ENCODE measurements around the gene MYPOP. TPM values are rescaled to one million over a fixed set of nuclear protein-coding genes. Genes with fewer than 3 reads are reported as not detected.
A peak's percentile ranks its signal among the peaks of the same experiment; 100 is the strongest.

MYPOP gene
- total and polyA plus RNA-seq, 2 donors from 2014 or later, result 6.7 to 11.7 TPM

DNA sequence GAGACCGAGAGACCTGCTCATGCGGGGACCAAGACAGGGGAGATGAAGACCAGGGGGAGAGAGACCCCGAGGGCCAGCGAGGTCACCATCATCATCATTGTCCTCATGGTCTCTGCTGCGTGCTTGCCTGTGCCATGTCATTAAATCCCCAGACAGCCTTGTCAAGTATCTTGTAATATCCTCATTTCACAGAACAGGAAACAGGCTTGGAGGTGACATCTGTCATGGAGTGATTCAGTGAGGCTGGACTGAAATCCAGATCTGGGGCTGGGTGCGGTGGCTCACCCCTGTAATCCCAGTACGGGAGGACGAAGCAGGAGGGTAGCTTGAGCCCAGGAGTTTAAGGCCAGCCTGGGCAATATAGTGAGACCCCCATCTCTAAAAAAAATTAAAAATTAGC is 18.0 kb upstream of the MYPOP start:
- no peak overlapping the region for H3K4me3 ChIP-seq (ENCODE audit: low read length in 3 of 3)
- no peaks in the 10 kb centered on the region for H3K4me1 ChIP-seq (ENCODE audit: control insufficient read depth in 2 of 3, insufficient read depth in 2 of 3, low read depth in 1 of 3, low read length in 3 of 3)
- DNase-seq (peak in 1 of 5 donors; percentile 24), FAIRE-seq (no peak)
- no peaks in the 10 kb centered on the region for H3K36me3 ChIP-seq (ENCODE audit: control insufficient read depth in 2 of 3, insufficient read depth in 3 of 3, low read length in 3 of 3)
- H3K9me3 ChIP-seq (ENCODE audit: control insufficient read depth in 2 of 3, insufficient read depth in 1 of 3, low read length in 3 of 3), result no peaks in the 10 kb centered on the region
- TF ChIP-seq, protein P1, sequence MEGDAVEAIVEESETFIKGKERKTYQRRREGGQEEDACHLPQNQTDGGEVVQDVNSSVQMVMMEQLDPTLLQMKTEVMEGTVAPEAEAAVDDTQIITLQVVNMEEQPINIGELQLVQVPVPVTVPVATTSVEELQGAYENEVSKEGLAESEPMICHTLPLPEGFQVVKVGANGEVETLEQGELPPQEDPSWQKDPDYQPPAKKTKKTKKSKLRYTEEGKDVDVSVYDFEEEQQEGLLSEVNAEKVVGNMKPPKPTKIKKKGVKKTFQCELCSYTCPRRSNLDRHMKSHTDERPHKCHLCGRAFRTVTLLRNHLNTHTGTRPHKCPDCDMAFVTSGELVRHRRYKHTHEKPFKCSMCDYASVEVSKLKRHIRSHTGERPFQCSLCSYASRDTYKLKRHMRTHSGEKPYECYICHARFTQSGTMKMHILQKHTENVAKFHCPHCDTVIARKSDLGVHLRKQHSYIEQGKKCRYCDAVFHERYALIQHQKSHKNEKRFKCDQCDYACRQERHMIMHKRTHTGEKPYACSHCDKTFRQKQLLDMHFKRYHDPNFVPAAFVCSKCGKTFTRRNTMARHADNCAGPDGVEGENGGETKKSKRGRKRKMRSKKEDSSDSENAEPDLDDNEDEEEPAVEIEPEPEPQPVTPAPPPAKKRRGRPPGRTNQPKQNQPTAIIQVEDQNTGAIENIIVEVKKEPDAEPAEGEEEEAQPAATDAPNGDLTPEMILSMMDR (IDR thresholded peaks at IDR 0.05; ENCODE audit: borderline replicate concordance, extremely low read depth, insufficient read depth), result no peak
- intact Hi-C loops (cut with DNase I), result no loop called here
- no peak overlapping the region for H3K9ac ChIP-seq (ENCODE audit: low read length in 3 of 3)
- no peaks in the 10 kb centered on the region for H3K27me3 ChIP-seq (ENCODE audit: control insufficient read depth, insufficient read depth, low read length)
- no peak overlapping the region for H3K27ac ChIP-seq (ENCODE audit: low read depth in 2 of 2, low read length in 2 of 2)

- no peaks in the 10 kb centered on the region for H3K4me1 ChIP-seq (ENCODE audit: control insufficient read depth in 2 of 3, insufficient read depth in 2 of 3, low read depth in 1 of 3, low read length in 3 of 3)
- DNase-seq (no peak), FAIRE-seq (no peak)
- no peak overlapping the region for H3K4me3 ChIP-seq (ENCODE audit: low read length in 3 of 3)
- intact Hi-C loops (cut with DNase I), result no loop called here
- TF ChIP-seq, protein P1 (IDR thresholded peaks at IDR 0.05; ENCODE audit: borderline replicate concordance, extremely low read depth, insufficient read depth), result no peak
- H3K27me3 ChIP-seq (ENCODE audit: control insufficient read depth, insufficient read depth, low read length), result no peaks in the 10 kb centered on the region
- no peaks in the 10 kb centered on the region for H3K9me3 ChIP-seq (ENCODE audit: control insufficient read depth in 2 of 3, insufficient read depth in 1 of 3, low read length in 3 of 3)
- H3K9ac ChIP-seq (ENCODE audit: low read length in 3 of 3), result no peak overlapping the region
- no peak overlapping the region for H3K27ac ChIP-seq (ENCODE audit: low read depth in 2 of 2, low read length in 2 of 2)
- H3K36me3 ChIP-seq (ENCODE audit: control insufficient read depth in 2 of 3, insufficient read depth in 3 of 3, low read length in 3 of 3), result no peaks in the 10 kb centered on the region
These were observed 17.3 kb upstream of the MYPOP start for GRCh38 chr19:45919678-45920077.

DNA sequence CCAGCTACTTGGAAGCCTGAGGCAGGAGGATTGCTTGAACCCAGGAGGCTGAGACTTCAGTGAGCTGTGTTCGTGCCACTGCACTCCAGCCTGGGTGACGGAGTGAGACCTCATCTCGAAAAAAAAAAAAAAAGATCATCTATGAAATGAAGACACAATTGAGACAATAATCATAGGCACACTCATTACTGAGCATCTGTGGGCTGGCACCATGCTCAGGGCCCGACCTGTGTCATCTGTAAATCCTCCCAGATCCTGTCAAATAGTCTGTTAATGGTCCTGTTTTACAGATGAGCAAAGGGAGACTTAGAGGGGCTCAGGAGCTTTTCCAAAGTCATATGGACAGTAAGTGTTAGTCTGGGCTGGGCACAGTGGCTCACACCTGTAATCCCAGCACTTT is 16.3 kb upstream of the MYPOP start:
- FAIRE-seq, result no peak
- H3K4me1 ChIP-seq (ENCODE audit: control insufficient read depth in 2 of 3, insufficient read depth in 2 of 3, low read depth in 1 of 3, low read length in 3 of 3), result no peaks in the 10 kb centered on the region
- no peak overlapping the region for H3K27ac ChIP-seq (ENCODE audit: low read depth in 2 of 2, low read length in 2 of 2)
- no peak overlapping the region for H3K4me3 ChIP-seq (ENCODE audit: low read length in 3 of 3)
- intact Hi-C loops (cut with DNase I), result no loop called here
- H3K36me3 ChIP-seq (ENCODE audit: control insufficient read depth in 2 of 3, insufficient read depth in 3 of 3, low read length in 3 of 3), result no peaks in the 10 kb centered on the region
- no peak for DNase-seq
- H3K9ac ChIP-seq (ENCODE audit: low read length in 3 of 3), result no peak overlapping the region
- H3K9me3 ChIP-seq (ENCODE audit: control insufficient read depth in 2 of 3, insufficient read depth in 1 of 3, low read length in 3 of 3), result no peaks in the 10 kb centered on the region
- TF ChIP-seq, protein P1 (IDR thresholded peaks at IDR 0.05; ENCODE audit: borderline replicate concordance, extremely low read depth, insufficient read depth), result no peak
- no peaks in the 10 kb centered on the region for H3K27me3 ChIP-seq (ENCODE audit: control insufficient read depth, insufficient read depth, low read length)

DNA sequence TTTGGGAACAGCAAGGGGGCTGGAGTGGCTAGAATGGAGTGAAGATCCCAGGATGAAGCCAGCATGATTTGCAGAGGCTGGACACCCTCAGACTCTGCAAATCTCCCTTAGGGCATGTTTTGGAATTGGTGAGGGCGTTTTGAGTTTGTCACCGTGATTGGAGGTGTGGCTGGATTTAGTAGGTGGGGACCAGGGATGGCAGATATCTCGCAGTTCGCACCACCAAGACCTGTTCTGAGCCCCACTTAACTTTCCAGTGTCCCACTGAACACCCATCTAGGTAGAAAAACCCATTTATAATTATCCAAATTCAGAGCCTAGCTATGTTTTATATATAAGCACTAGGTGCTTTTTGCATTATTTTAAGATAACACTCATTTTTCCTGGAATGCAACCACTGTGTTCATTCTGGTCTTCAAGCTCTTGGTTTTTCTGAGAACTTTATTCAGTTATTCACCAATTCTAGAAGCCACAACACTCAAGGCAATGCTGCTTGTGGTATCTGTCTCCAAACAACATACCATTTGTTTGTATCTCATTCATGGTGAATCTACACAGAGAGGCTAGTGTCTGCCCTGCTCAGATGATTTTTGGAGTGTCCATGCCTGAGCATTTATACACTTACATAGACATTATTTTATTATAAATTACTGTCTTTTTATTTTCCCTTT is 15.1 kb upstream of the MYPOP start:
- Histone ChIP-seq H3K4me1 (ENCODE audit: control insufficient read depth in 2 of 3, insufficient read depth in 2 of 3, low read depth in 1 of 3, low read length in 3 of 3) (no peaks in the 10 kb centered on the region), H3K27me3 (ENCODE audit: control insufficient read depth, insufficient read depth, low read length) (no peaks in the 10 kb centered on the region), H3K36me3 (ENCODE audit: control insufficient read depth in 2 of 3, insufficient read depth in 3 of 3, low read length in 3 of 3) (no peaks in the 10 kb centered on the region), H3K9ac (ENCODE audit: low read length in 3 of 3) (no peak overlapping the region), H3K4me3 (ENCODE audit: low read length in 3 of 3) (no peak overlapping the region), H3K9me3 (ENCODE audit: control insufficient read depth in 2 of 3, insufficient read depth in 1 of 3, low read length in 3 of 3) (no peaks in the 10 kb centered on the region), H3K27ac (ENCODE audit: low read depth in 2 of 2, low read length in 2 of 2) (no peak overlapping the region)
- intact Hi-C loops (cut with DNase I), result no loop called here
- no peak for FAIRE-seq
- no peak for DNase-seq
- TF ChIP-seq, protein P1 (IDR thresholded peaks at IDR 0.05; ENCODE audit: borderline replicate concordance, extremely low read depth, insufficient read depth), result no peak

Measured in kidney (tissue), 14 donors.